Measurements from ENCODE around the gene AKTIP.
"Not testable (repeated sequence)": the region's sequence is repeated elsewhere in the genome, so short reads cannot be mapped to it uniquely, and the experiment has no call there.

AKTIP gene

GRCh38 chr16:53502331-53503269 is at the start of gene AKTIP:
Gene AKTIP, minus strand, starts transcription at chr16:53503209. Its CDS starts 2,950 bp downstream, at chr16:53500259.
- TF ChIP-seq CTCF (IDR thresholded peaks at IDR 0.05; ENCODE audit: low read depth, low read length) = no peak
- H3K4me3 ChIP-seq (replicated peaks in 1 of 2; ENCODE audit: low read depth in 2 of 2, low read length in 2 of 2) = peak within 1 kb of the TSS; percentile 82 to 83
- peak; percentile 46 to 52 for DNase-seq (ENCODE audit: low read depth in 2 of 2)

- peak; percentile 87 to 89 for DNase-seq (ENCODE audit: low read depth in 2 of 2)
- peak; percentile 69 for TF ChIP-seq CTCF (IDR thresholded peaks at IDR 0.05; ENCODE audit: low read depth, low read length)
- no peak overlapping the region for H3K4me3 ChIP-seq (replicated peaks in 1 of 2; ENCODE audit: low read depth in 2 of 2, low read length in 2 of 2)
Observed at GRCh38 chr16:53549970-53550690, 47.1 kb upstream of the AKTIP start.

- DNase-seq (ENCODE audit: low read depth in 2 of 2) = peak; percentile 3 to 59
- no peak overlapping the region for H3K4me3 ChIP-seq (replicated peaks in 1 of 2; ENCODE audit: low read depth in 2 of 2, low read length in 2 of 2)
- peak; percentile 40 for TF ChIP-seq CTCF (IDR thresholded peaks at IDR 0.05; ENCODE audit: low read depth, low read length)
Observed at GRCh38 chr16:53546988-53547391, 44.0 kb upstream of the AKTIP start.

GRCh38 chr16:53545433-53545832 is 42.4 kb upstream of the AKTIP start:
- no peak for DNase-seq (ENCODE audit: low read depth in 2 of 2)
- TF ChIP-seq CTCF (IDR thresholded peaks at IDR 0.05; ENCODE audit: low read depth, low read length) = no peak

GRCh38 chr16:53542283-53542682 is 39.3 kb upstream of the AKTIP start:
- no peak for TF ChIP-seq CTCF (IDR thresholded peaks at IDR 0.05; ENCODE audit: low read depth, low read length)
- no peak for DNase-seq (ENCODE audit: low read depth in 2 of 2)
- H3K4me3 ChIP-seq (replicated peaks in 1 of 2; ENCODE audit: low read depth in 2 of 2, low read length in 2 of 2) = no peak overlapping the region

More at GRCh38 chr16:53545433-53545832, 42.4 kb upstream of the AKTIP start:
- no peak overlapping the region for H3K4me3 ChIP-seq (replicated peaks in 1 of 2; ENCODE audit: low read depth in 2 of 2, low read length in 2 of 2)

- DNase-seq (ENCODE audit: low read depth in 2 of 2) = peak; percentile 61 to 85
- no peak for TF ChIP-seq CTCF (IDR thresholded peaks at IDR 0.05; ENCODE audit: low read depth, low read length)
- no peak overlapping the region for H3K4me3 ChIP-seq (replicated peaks in 1 of 2; ENCODE audit: low read depth in 2 of 2, low read length in 2 of 2)
Observed at GRCh38 chr16:53541326-53541725, 38.3 kb upstream of the AKTIP start.

- DNase-seq (ENCODE audit: low read depth in 2 of 2); H3K4me3 ChIP-seq (replicated peaks in 1 of 2; ENCODE audit: low read depth in 2 of 2, low read length in 2 of 2): not testable (repeated sequence)
Observed at GRCh38 chr16:53539759-53540718, 37.0 kb upstream of the AKTIP start.

- not testable (repeated sequence) for DNase-seq (ENCODE audit: low read depth in 2 of 2)
Observed at GRCh38 chr16:53539346-53539745, 36.3 kb upstream of the AKTIP start.

More at GRCh38 chr16:53539346-53539745, 36.3 kb upstream of the AKTIP start:
- H3K4me3 ChIP-seq (replicated peaks in 1 of 2; ENCODE audit: low read depth in 2 of 2, low read length in 2 of 2) = not testable (repeated sequence)
